Measurements from ENCODE around the gene DAND5. TPM values are rescaled to one million over a fixed set of nuclear protein-coding genes. Genes with fewer than 3 reads are reported as not detected.
A peak's percentile ranks its signal among the peaks of the same experiment; 100 is the strongest.
"Not testable (repeated sequence)": the region's sequence is repeated elsewhere in the genome, so short reads cannot be mapped to it uniquely, and the experiment has no call there.

The DAND5 gene
- total RNA-seq, 3 donors from 2014 or later = not detected

- Mint-ChIP-seq H3K27me3 (ENCODE audit: low read depth) (peaks cover 1% of the 10 kb centered on the region), H3K4me3 (no peak overlapping the region), H3K36me3 (ENCODE audit: insufficient read depth) (no peaks in the 10 kb centered on the region), H3K4me1 (ENCODE audit: low read depth) (peaks cover 11% of the 10 kb centered on the region), H3K9me3 (no peaks in the 10 kb centered on the region)
- no peak for DNase-seq
- no peak for ATAC-seq
Observed at GRCh38 chr19:12970070-12970820, 869 bp downstream of the DAND5 start.

- H3K27me3 Mint-ChIP-seq (ENCODE audit: low read depth) = peaks cover 10% of the 10 kb centered on the region
- H3K36me3 Mint-ChIP-seq (ENCODE audit: insufficient read depth) = no peaks in the 10 kb centered on the region
- DNase-seq (no peak), ATAC-seq (no peak)
- H3K4me1 Mint-ChIP-seq (ENCODE audit: low read depth) = peaks cover 10% of the 10 kb centered on the region
- H3K9me3 Mint-ChIP-seq = no peaks in the 10 kb centered on the region
- no peak overlapping the region for H3K4me3 Mint-ChIP-seq
Observed at GRCh38 chr19:12973236-12973635, 3.9 kb downstream of the DAND5 start.

GRCh38 chr19:12974301-12975220 is 5.2 kb downstream of the DAND5 start:
- no peak overlapping the region for H3K4me3 Mint-ChIP-seq
- DNase-seq (no peak), ATAC-seq (no peak)
- no peaks in the 10 kb centered on the region for H3K9me3 Mint-ChIP-seq
- no peaks in the 10 kb centered on the region for H3K36me3 Mint-ChIP-seq (ENCODE audit: insufficient read depth)
- peaks cover 10% of the 10 kb centered on the region for H3K4me1 Mint-ChIP-seq (ENCODE audit: low read depth)
- H3K27me3 Mint-ChIP-seq (ENCODE audit: low read depth) = peaks cover 14% of the 10 kb centered on the region

DNA sequence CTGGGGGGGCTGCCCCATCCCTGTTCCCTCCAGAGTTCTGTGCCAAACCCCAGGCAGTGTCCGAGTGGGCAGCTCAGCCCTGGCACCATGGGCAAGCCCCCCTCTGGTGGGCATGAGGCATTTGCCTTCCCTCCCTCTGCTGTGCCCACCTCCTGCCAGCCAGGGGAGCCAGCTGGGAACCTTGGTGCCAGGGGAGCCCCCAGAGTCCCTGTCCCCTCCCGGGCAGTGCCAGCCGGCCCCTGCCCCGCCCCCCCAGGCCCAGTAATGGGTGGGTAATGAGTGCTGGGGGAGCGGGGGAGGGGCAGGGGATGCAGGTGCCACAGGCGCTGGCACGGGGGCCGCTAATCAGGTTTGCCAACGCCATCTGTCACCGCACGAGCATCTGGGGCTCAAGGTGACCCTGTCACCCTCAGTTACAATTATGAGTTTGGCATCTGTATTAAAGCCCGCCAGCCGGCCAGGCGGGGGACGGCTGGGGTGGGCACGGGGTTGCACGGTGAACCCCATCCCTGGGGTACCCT is 5.9 kb downstream of the DAND5 start:
- H3K27me3 Mint-ChIP-seq (ENCODE audit: low read depth) = peaks cover 14% of the 10 kb centered on the region

DNA sequence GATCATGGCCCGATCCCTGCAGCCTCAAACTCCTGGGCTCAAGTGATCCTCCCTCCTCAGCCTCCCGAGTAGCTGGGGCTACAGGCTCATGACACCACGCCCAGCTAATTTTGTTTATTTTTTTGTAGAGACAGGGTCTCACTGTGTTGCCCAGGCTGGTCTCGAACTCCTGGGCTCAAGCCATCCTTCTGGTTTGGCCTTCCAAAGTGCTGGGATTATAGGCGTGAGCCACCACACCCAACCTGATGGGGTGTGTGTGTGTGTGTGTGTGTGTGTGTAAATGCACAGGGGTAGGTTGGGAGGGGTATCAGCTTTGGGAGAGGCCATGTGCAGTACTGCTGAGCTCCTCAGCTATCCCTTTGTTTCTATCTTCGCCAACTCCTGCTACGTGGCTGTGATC is 6.7 kb downstream of the DAND5 start:
- H3K4me3 Mint-ChIP-seq; DNase-seq; H3K9me3 Mint-ChIP-seq; H3K4me1 Mint-ChIP-seq (ENCODE audit: low read depth); H3K36me3 Mint-ChIP-seq (ENCODE audit: insufficient read depth); ATAC-seq: not testable (repeated sequence)
- H3K27me3 Mint-ChIP-seq (ENCODE audit: low read depth) = peaks cover 16% of the 10 kb centered on the region

More for the DNA sequence above, 5.9 kb downstream of the DAND5 start:
- H3K9me3 Mint-ChIP-seq = no peaks in the 10 kb centered on the region
- H3K4me1 Mint-ChIP-seq (ENCODE audit: low read depth) = peaks cover 5% of the 10 kb centered on the region
- ATAC-seq (no peak), DNase-seq (no peak)
- no peaks in the 10 kb centered on the region for H3K36me3 Mint-ChIP-seq (ENCODE audit: insufficient read depth)
- no peak overlapping the region for H3K4me3 Mint-ChIP-seq

DNA sequence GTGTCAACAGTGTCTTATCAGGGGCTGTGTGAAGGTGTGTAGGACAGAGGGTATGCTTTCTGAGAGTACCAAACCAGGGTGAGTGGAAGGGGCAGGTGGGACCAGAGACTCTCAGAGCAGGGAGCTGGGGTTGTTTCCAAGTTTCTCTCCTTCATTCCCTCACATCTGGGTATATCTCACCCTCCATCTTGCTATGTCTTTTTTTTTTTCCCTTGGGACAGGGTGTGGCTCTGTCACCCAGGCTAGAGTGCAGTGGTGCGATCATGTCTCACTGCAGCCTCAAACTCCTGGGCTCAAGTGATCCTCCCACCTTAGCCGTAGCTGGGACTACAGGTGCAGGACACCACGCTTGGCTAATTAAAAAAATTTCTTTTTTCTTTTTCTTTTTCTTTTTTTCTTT is 10.6 kb downstream of the DAND5 start:
- H3K36me3 Mint-ChIP-seq (ENCODE audit: insufficient read depth) = no peaks in the 10 kb centered on the region
- peaks cover 3% of the 10 kb centered on the region for H3K4me1 Mint-ChIP-seq (ENCODE audit: low read depth)
- H3K27me3 Mint-ChIP-seq (ENCODE audit: low read depth) = peaks cover 15% of the 10 kb centered on the region
- no peaks in the 10 kb centered on the region for H3K9me3 Mint-ChIP-seq
- DNase-seq (no peak), ATAC-seq (no peak)
- no peak overlapping the region for H3K4me3 Mint-ChIP-seq

DNA sequence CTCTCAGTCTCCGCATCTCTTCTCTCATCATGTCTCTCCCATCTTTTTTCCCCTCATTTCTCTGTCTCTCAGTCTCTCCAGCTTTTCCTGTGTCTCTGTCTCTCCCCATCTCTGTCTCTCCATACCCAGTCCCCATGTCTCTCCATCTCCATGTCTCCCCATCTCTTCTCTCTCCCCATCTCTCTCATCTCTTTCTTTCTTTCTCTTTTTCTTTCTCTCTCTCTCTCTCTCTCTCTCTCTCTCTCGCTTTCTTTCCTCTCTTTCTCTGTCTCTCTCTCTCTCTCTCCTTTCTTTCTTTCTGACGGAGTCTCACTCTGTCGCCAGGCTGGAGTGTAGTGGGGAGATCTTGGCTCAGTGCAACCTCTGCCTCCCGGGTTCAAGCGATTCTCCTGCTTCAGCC is 13.3 kb downstream of the DAND5 start:
- ATAC-seq (no peak), DNase-seq (no peak)
- no peaks in the 10 kb centered on the region for H3K9me3 Mint-ChIP-seq
- H3K4me3 Mint-ChIP-seq = no peak overlapping the region
- H3K4me1 Mint-ChIP-seq (ENCODE audit: low read depth) = peaks cover 6% of the 10 kb centered on the region
- peaks cover 12% of the 10 kb centered on the region for H3K27me3 Mint-ChIP-seq (ENCODE audit: low read depth)
- H3K36me3 Mint-ChIP-seq (ENCODE audit: insufficient read depth) = no peaks in the 10 kb centered on the region

GRCh38 chr19:12983091-12983490 is 13.7 kb downstream of the DAND5 start:
- Mint-ChIP-seq H3K4me1 (ENCODE audit: low read depth) (peaks cover 5% of the 10 kb centered on the region), H3K36me3 (ENCODE audit: insufficient read depth) (no peaks in the 10 kb centered on the region), H3K27me3 (ENCODE audit: low read depth) (peaks cover 8% of the 10 kb centered on the region), H3K4me3 (no peak overlapping the region), H3K9me3 (no peaks in the 10 kb centered on the region)
- no peak for DNase-seq
- ATAC-seq = no peak

DNA sequence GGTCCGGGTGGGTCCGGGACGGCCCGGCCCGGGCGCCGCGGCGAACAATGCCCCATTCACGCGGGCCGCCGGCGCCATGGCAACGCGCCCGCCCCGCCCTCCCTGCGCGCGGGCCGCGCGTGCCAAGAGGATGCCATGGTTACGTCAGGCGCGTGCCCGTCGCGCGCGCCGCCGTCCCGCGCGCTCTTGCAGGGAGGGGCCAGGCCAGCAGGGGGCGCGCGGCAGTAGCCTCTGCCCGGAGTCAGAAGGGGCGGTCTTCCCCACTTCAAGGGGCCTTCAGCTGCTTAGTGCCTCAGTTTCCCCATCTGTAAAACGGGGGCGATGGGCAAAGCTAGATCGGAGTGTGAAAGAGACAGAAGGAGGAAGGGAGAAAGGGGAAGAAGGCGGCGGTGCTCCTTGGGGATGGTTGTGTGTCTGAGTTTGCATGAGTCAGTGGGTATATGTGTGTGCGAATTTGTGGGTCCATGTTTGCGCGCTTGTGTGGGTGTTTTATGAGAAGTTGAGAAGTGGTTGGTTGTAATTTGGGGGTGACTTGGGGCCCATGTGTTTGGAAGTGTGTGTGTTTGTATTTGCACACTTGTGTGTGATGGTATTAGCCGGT is 14.3 kb downstream of the DAND5 start:
- Mint-ChIP-seq H3K4me3 (no peak overlapping the region), H3K36me3 (ENCODE audit: insufficient read depth) (no peaks in the 10 kb centered on the region), H3K4me1 (ENCODE audit: low read depth) (peaks cover 5% of the 10 kb centered on the region), H3K9me3 (no peaks in the 10 kb centered on the region), H3K27me3 (ENCODE audit: low read depth) (peaks cover 5% of the 10 kb centered on the region)
- ATAC-seq (peak; percentile 81 to 86), DNase-seq (peak; percentile 76)

GRCh38 chr19:12984143-12984627 is 14.8 kb downstream of the DAND5 start:
- Mint-ChIP-seq H3K27me3 (ENCODE audit: low read depth) (peaks cover 2% of the 10 kb centered on the region), H3K36me3 (ENCODE audit: insufficient read depth) (no peaks in the 10 kb centered on the region), H3K9me3 (no peaks in the 10 kb centered on the region), H3K4me1 (ENCODE audit: low read depth) (peaks cover 5% of the 10 kb centered on the region), H3K4me3 (no peak overlapping the region)
- ATAC-seq (no peak), DNase-seq (no peak)

DNA sequence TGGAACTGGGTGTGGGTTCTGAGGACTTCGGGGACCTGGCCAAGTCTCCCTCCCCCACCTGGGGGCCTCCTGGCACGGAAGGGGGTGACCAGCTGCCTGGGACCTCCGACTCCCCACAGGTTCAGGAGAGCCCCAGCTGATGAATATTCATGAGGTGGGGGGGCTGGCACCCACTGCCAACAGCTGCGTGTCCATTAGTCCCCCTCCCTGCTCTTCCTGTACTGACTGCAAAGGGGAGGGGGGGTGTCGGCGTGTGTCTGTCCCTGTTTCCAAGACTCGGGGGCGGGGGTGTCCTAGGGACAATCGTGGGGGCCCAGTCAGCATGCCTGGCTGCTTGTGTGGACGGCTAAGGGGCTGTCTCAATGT is 15.3 kb downstream of the DAND5 start:
- DNase-seq = no peak
- Mint-ChIP-seq H3K27me3 (ENCODE audit: low read depth) (peaks cover 2% of the 10 kb centered on the region), H3K4me1 (ENCODE audit: low read depth) (peaks cover 5% of the 10 kb centered on the region), H3K9me3 (no peaks in the 10 kb centered on the region), H3K4me3 (no peak overlapping the region), H3K36me3 (ENCODE audit: insufficient read depth) (no peaks in the 10 kb centered on the region)
- peak in 1 of 2 donors; percentile 19 for ATAC-seq

DNA sequence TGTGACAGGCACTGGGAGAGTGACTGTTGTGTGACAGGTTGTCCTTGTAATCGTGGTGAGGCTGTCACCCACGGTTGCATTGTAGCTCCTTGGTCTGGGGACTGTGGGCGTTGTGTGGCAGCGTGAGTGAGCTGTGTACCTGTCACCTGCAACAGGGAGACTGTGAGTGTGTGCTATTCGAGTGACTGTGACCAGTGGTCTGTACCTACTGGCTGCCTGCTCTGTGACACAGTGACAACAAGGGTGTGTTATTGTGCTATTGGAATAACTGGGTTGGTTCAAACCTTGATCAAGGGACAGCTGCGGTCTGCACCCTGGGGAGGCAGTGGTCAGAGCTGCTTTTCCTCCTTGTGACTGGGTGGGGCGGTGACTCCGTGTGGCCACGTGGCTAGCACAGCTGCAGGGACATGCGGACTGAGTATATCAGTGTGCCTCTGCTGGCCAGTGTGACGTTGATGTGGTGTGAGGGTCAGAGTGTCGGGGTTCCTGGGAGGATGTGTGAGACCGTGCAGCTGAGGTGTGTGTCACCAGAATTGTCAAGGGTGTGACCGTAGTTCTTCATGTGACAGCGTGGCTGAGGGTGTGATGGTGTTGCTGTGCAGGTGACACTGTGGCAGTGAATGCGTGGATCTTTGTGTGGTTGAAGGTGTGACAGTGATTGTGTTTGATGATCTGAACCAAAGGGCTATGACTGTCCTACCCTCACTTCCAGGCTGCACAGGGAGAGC is 15.8 kb downstream of the DAND5 start:
- peaks cover 2% of the 10 kb centered on the region for H3K27me3 Mint-ChIP-seq (ENCODE audit: low read depth)
- H3K4me1 Mint-ChIP-seq (ENCODE audit: low read depth) = peaks cover 5% of the 10 kb centered on the region
- ATAC-seq (peak in 1 of 2 donors; percentile 45), DNase-seq (no peak)
- H3K36me3 Mint-ChIP-seq (ENCODE audit: insufficient read depth) = no peaks in the 10 kb centered on the region
- H3K4me3 Mint-ChIP-seq = no peak overlapping the region
- H3K9me3 Mint-ChIP-seq = no peaks in the 10 kb centered on the region

DNA sequence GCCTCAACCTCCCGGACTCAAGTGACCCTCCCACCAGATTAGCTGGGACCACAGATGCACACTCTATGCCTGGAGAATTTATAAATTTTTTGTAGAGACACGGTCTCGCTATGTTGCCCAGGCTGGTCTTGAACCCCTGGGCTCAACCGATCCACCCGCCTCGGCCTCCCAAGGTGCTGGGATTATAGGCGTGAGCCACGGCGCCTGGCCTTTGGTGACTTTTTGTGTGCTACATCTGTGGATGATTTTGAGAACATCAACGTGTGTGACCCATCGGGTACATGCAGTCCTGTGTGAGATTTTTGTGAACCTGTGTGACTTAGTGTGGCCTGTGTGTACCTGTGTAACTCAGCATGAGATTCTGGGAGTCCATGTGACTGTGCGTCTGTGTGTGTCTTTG is 17.4 kb downstream of the DAND5 start:
- ATAC-seq = no peak

GRCh38 chr19:12987190-12987589 is 17.8 kb downstream of the DAND5 start:
- no peak overlapping the region for H3K4me3 Mint-ChIP-seq
- ATAC-seq (no peak), DNase-seq (no peak)
- H3K4me1 Mint-ChIP-seq (ENCODE audit: low read depth) = peaks cover 5% of the 10 kb centered on the region
- no peaks in the 10 kb centered on the region for H3K9me3 Mint-ChIP-seq
- H3K27me3 Mint-ChIP-seq (ENCODE audit: low read depth) = no peaks in the 10 kb centered on the region
- no peaks in the 10 kb centered on the region for H3K36me3 Mint-ChIP-seq (ENCODE audit: insufficient read depth)

More for the DNA sequence above, 17.4 kb downstream of the DAND5 start:
- peaks cover 5% of the 10 kb centered on the region for H3K4me1 Mint-ChIP-seq (ENCODE audit: low read depth)
- no peak overlapping the region for H3K4me3 Mint-ChIP-seq
- no peaks in the 10 kb centered on the region for H3K9me3 Mint-ChIP-seq
- no peaks in the 10 kb centered on the region for H3K36me3 Mint-ChIP-seq (ENCODE audit: insufficient read depth)
- no peaks in the 10 kb centered on the region for H3K27me3 Mint-ChIP-seq (ENCODE audit: low read depth)
- no peak for DNase-seq

All from activated T-cell treated with anti-CD3 and anti-CD28 coated beads, Interleukin-2, amount 50 U/mL, for 4 hours (primary cell).